K562 (cell line): Measurements from ENCODE around the gene PHLDB1. TPM values are rescaled to one million over a fixed set of nuclear protein-coding genes. Genes with fewer than 3 reads are reported as not detected.

Experiments used
- ATAC-seq: fragments of 200-7000 bp; cut with Tn5 transposase; 3 replicates; pipeline ENCODE4 v1.9.1; 2020; ENCODE audit warnings: moderate library complexity
- BruUV-seq: library from RNA; stranded (reverse); fragments of 400-500 nt; replicated peaks from 2 replicates; lab custom pipeline; 2021; lab: Mats Ljungman, UMichigan
- CTCF ChIA-PET: fragments of 300-600 bp; formaldehyde crosslinking; extraction: SDS; loops from one replicate; lab custom pipeline; 2021; ENCODE audit warnings: low intra/inter-chr PET ratio; lab: Yijun Ruan, JAX
- POLR2A ChIA-PET: fragments of 300-600, 350-650 bp; sonication (Branson Sonifier 250); formaldehyde crosslinking; extraction: SDS; loops from one replicate; lab custom pipeline; 2021; ENCODE audit warnings: antibody characterized with exemption, inconsistent platforms; lab: Yijun Ruan, JAX
- DNase-seq, 4 experiments: peaks; one replicate each; pipeline versions ENCODE4 v3.0.0 to v3.0.0-alpha.2; 2011 to 2018; ENCODE audit warnings: low spot score in 3 of 4, mixed read lengths in 3 of 4; ENCODE audit errors: extremely low read depth in 1 of 4
- FAIRE-seq: peaks from 2 replicates; lab custom pipeline; 2011; peaks lifted over from hg19 to GRCh38; lab: Jason Lieb, UNC
- H2AFZ ChIP-seq: 2 replicates; pipeline ENCODE4 v1.6.0; 2011; ENCODE audit warnings: low read depth, low read length, control low read depth, inconsistent platforms
- H3K27ac ChIP-seq: fragments of 200-600 bp; 3 replicates; pipeline ENCODE4 v1.8.0; 2011; ENCODE audit warnings: low read depth, mild to moderate bottlenecking, control low read depth, inconsistent platforms, low read length, moderate library complexity, mixed read lengths; ENCODE audit errors: extremely low read depth
- H3K27me3 ChIP-seq, 2 experiments: fragments of 300-600 bp in 1 of 2; 2 replicates in 1 of 2; 3 replicates in 1 of 2; pipeline versions ENCODE4 v1.6.0 to v1.8.0; 2011; ENCODE audit warnings: inconsistent platforms in 2 of 2, low read length in 2 of 2, mild to moderate bottlenecking in 1 of 2, mixed read lengths in 1 of 2, moderate library complexity in 1 of 2; ENCODE audit not compliant: control insufficient read depth in 2 of 2, insufficient read depth in 2 of 2
- H3K36me3 ChIP-seq: fragments of 300-600 bp; 3 replicates; pipeline ENCODE4 v1.8.0; 2011; ENCODE audit warnings: mild to moderate bottlenecking, low read length, inconsistent platforms; ENCODE audit not compliant: control insufficient read depth, insufficient read depth
- H3K4me1 ChIP-seq, 2 experiments: fragments of 200-600 bp in 1 of 2; replicated peaks in 1 of 2; 2 replicates in 1 of 2; 3 replicates in 1 of 2; pipeline versions ENCODE4 v1.5.1 to v1.8.0; 2011; ENCODE audit warnings: inconsistent platforms in 2 of 2, low read length in 2 of 2, mild to moderate bottlenecking in 1 of 2, mixed read lengths in 1 of 2, moderate library complexity in 1 of 2; ENCODE audit not compliant: control insufficient read depth in 2 of 2, insufficient read depth in 2 of 2
- H3K4me2 ChIP-seq: 2 replicates; pipeline ENCODE4 v1.6.1; 2011; ENCODE audit warnings: low read length, control low read depth, inconsistent platforms, mixed read lengths; ENCODE audit not compliant: insufficient read depth
- H3K4me3 ChIP-seq: fragments of 200-600 bp; sonication (generic), shearing (Covaris generic); 2 replicates; pipeline ENCODE4 v1.5.1; 2016; ENCODE audit warnings: control low read depth, inconsistent platforms
- H3K79me2 ChIP-seq: fragments of 200-600 bp; 3 replicates; pipeline ENCODE4 v1.8.0; 2011; ENCODE audit warnings: low read length, inconsistent platforms; ENCODE audit not compliant: control insufficient read depth, insufficient read depth
- H3K9ac ChIP-seq, 2 experiments: 2 replicates each; pipeline versions ENCODE4 v1.6.0 to v1.6.1; 2011; ENCODE audit warnings: low read depth in 2 of 2, low read length in 2 of 2, control low read depth in 1 of 2, inconsistent platforms in 1 of 2, mild to moderate bottlenecking in 1 of 2, mixed read lengths in 1 of 2; ENCODE audit not compliant: insufficient read depth in 1 of 2
- H3K9me1 ChIP-seq: one replicate; pipeline ENCODE4 v1.6.0; 2011; ENCODE audit warnings: inconsistent platforms, mild to moderate bottlenecking, low read length, moderate library complexity; ENCODE audit not compliant: control insufficient read depth, insufficient read depth
- H3K9me3 ChIP-seq: replicated peaks from 2 replicates; pipeline ENCODE4 v1.5.1; 2011; ENCODE audit warnings: low read depth, low read length, inconsistent platforms; ENCODE audit not compliant: control insufficient read depth, insufficient read depth
- H4K20me1 ChIP-seq: replicated peaks from 2 replicates; pipeline ENCODE4 v1.6.1; 2011; ENCODE audit warnings: low read length, inconsistent platforms, mixed read lengths; ENCODE audit not compliant: control insufficient read depth, insufficient read depth
- EGR1 ChIP-seq: fragments of 450-650 bp; conservative IDR thresholded peaks from 2 replicates; pipeline ENCODE4 v1.6.1; 2017; ENCODE audit warnings: mild to moderate bottlenecking
- FOSL1 ChIP-seq: fragments of 200-800 bp; sonication (Bioruptor generic); conservative IDR thresholded peaks from 2 replicates; pipeline ENCODE4 v1.6.1; 2016; ENCODE audit warnings: missing genetic modification characterization, missing compliant biosample characterization
- JUND ChIP-seq, 2 experiments: IDR thresholded peaks; 2 replicates in 1 of 2; 3 replicates in 1 of 2; pipeline ENCODE4 v1.6.1; 2011; ENCODE audit warnings: borderline replicate concordance in 2 of 2, low read depth in 2 of 2, low read length in 2 of 2, improper control_type of control experiment in 1 of 2, missing biosample characterization in 1 of 2, missing genetic modification characterization in 1 of 2, missing genetic modification reagents in 1 of 2
- RFX1 ChIP-seq: fragments of 450-650 bp; IDR thresholded peaks from 2 replicates; pipeline ENCODE4 v1.6.1; 2016; ENCODE audit warnings: mild to moderate bottlenecking, moderate library complexity
- ZNF282 ChIP-seq: sonication (generic); formaldehyde crosslinking; IDR thresholded peaks from 2 replicates; pipeline ENCODE4 v1.8.1; 2023; ENCODE audit warnings: missing genetic modification reagents
- WGBS: fragments of 100-300 bp; shearing (Covaris generic); methylation state at CpG from one replicate; pipeline ENCODE4 v1.1.6; 2016; ENCODE audit warnings: low coverage, mixed read lengths; ENCODE audit not compliant: insufficient coverage; ENCODE audit errors: missing lambda C conversion rate; 5-methylcytosine and 5-hydroxymethylcytosine counted together
- in situ Hi-C: fragments of 300-500 bp; cut with MboI; formaldehyde crosslinking; loops from 4 replicates; pipeline ENCODE4 v1.15.0; 2018; ENCODE audit warnings: inconsistent platforms, mixed read lengths
- intact Hi-C: fragments of 100-400 bp; cut with micrococcal nuclease; formaldehyde crosslinking; loops from 2 replicates; pipeline ENCODE4 v1.14.2; 2022
- polyA plus RNA-seq, 8 experiments: library from polyadenylated mRNA; depleted of rRNA in 4 of 8; stranded (reverse) in 5 of 8; unstranded in 3 of 8; fragments of >200 nt; fragmentation: Nextera tagmentation in 2 of 8; fragmentation: Illumina TruSeq in 1 of 8; extraction: Ambion mirVana in 2 of 8; extraction: Trizol in 1 of 8; gene quantifications; 2 replicates each; pipeline versions ENCODE4 v1.2.1 to v1.2.3, GENCODE V29; 2011 to 2014; ENCODE audit warnings: inconsistent platforms in 1 of 8, missing spikeins in 1 of 8
- total RNA-seq, 7 experiments: library from RNA; depleted of rRNA in 6 of 7; stranded (reverse); fragments of >200 nt in 6 of 7; fragmentation: Illumina TruSeq in 2 of 7; extraction: Trizol in 2 of 7; gene quantifications; 2 replicates each; pipeline versions ENCODE4 v1.2.1 to v1.2.3, GENCODE V29; 2011 to 2021; ENCODE audit warnings: low replicate concordance in 1 of 7

PHLDB1 gene
- total and polyA plus RNA-seq, 9 of the 15 experiments (the other 6 are each of a cell fraction or from before 2014, with no cell fraction given): 2.0 to 28.7 (median 16.2) TPM

- in situ Hi-C loops: no loop called here
- no peak for ATAC-seq
- Histone ChIP-seq H3K9ac (peak overlapping the region; percentile 8 to 86; a peak in 1 of 4 replicates), H4K20me1 (peaks cover 5% of the 10 kb centered on the region; the same call in 1 of the 2 replicates), H3K4me1 (peaks cover 24 to 25% of the 10 kb centered on the region in 2 experiments; a peak in 4 of 5 replicates), H3K9me3 (no peaks in the 10 kb centered on the region), H3K9me1 (peaks cover 3% of the 10 kb centered on the region), H3K36me3 (peaks cover 31% of the 10 kb centered on the region; the same call in 2 of the 3 replicates), H3K79me2 (no peaks in the 10 kb centered on the region), H3K27ac (no peak overlapping the region)
- no TSS peak for BruUV-seq
- POLR2A ChIA-PET: interaction anchor here (0.7 to 1.8 kb wide), 7 partner anchors 9 to 302 kb away, joined by 3 to 6 read pairs (median 5); no protein-coding TSS in a partner anchor
- DNase-seq: peak in 3 of 4 experiments; percentile 20 to 32 (median 25)
- intact Hi-C loops: no loop called here
- 38% methylated on average over 4 of the region's 4 CpGs for WGBS
- CTCF ChIA-PET: no interaction called here
- TF ChIP-seq ZNF282 (no peak), RFX1 (peak; percentile 63; the same call in 1 of the 2 replicates), JUND (IDR thresholded peaks at IDR 0.05; ENCODE audit: borderline replicate concordance, low read depth, low read length) (peak; percentile 39; the same call in 1 of the 2 replicates), JUND (tag; IDR thresholded peaks at IDR 0.05; ENCODE audit: borderline replicate concordance, low read depth, low read length) (0 out of 3 replicates have a peak, but pooled peaks have one; percentile 30), FOSL1 (tag) (peak; percentile 67; the same call in 1 of the 2 replicates), EGR1 (peak; percentile 40)
- TF ChIP-seq, all 486 proteins: peak for 4
- Histone ChIP-seq H3K4me3 (no peak overlapping the region), H2AFZ (no peak overlapping the region), H3K4me2 (peak overlapping the region; percentile 68), H3K27me3 (no peaks in the 10 kb centered on the region)
- FAIRE-seq: no peak
These were observed 26.6 kb downstream of the PHLDB1 start for GRCh38 chr11:118633979-118634378.
